Measurements from ENCODE around the gene PHF5A. TPM values are rescaled to one million over a fixed set of nuclear protein-coding genes. Genes with fewer than 3 reads are reported as not detected.

Gene PHF5A
- total and polyA plus RNA-seq, 2 donors from 2014 or later = 34.0 to 42.2 TPM

- FAIRE-seq = no peak
- intact Hi-C loops (cut with DNase I) = loop anchor here (5.0 kb wide), 1 partner anchor 115 kb away; no protein-coding TSS in a partner anchor
- DNase-seq = peak; percentile 69 to 78 (median 74)
- Histone ChIP-seq H3K9ac (ENCODE audit: low read length in 3 of 3) (no peak overlapping the region), H3K27ac (ENCODE audit: low read depth in 2 of 2, low read length in 2 of 2) (peak overlapping the region; percentile 1 to 7), H3K9me3 (ENCODE audit: control insufficient read depth in 2 of 3, insufficient read depth in 1 of 3, low read length in 3 of 3) (no peaks in the 10 kb centered on the region), H3K4me1 (ENCODE audit: control insufficient read depth in 2 of 3, insufficient read depth in 2 of 3, low read depth in 1 of 3, low read length in 3 of 3) (peaks cover 0 to 18% (median 3%) of the 10 kb centered on the region in 3 donors), H3K36me3 (ENCODE audit: control insufficient read depth in 2 of 3, insufficient read depth in 3 of 3, low read length in 3 of 3) (peaks cover 0 to 66% (median 41%) of the 10 kb centered on the region in 3 donors), H3K27me3 (ENCODE audit: control insufficient read depth, insufficient read depth, low read length) (no peaks in the 10 kb centered on the region), H3K4me3 (ENCODE audit: low read length in 3 of 3) (no peak overlapping the region)
- peak; percentile 86 for TF ChIP-seq CTCF (IDR thresholded peaks at IDR 0.05; ENCODE audit: borderline replicate concordance, extremely low read depth, insufficient read depth)
These were observed 48.9 kb upstream of the PHF5A start for GRCh38 chr22:41517172-41518047.

GRCh38 chr22:41516462-41516861, 48.0 kb upstream of the PHF5A start:
- H3K9me3 ChIP-seq (ENCODE audit: control insufficient read depth in 2 of 3, insufficient read depth in 1 of 3, low read length in 3 of 3) = no peaks in the 10 kb centered on the region
- intact Hi-C loops (cut with DNase I) = loop anchor here (5.0 kb wide), 1 partner anchor 114 kb away; no protein-coding TSS in a partner anchor
- H3K9ac ChIP-seq (ENCODE audit: low read length in 3 of 3) = no peak overlapping the region
- no peaks in the 10 kb centered on the region for H3K27me3 ChIP-seq (ENCODE audit: control insufficient read depth, insufficient read depth, low read length)
- H3K4me3 ChIP-seq (ENCODE audit: low read length in 3 of 3) = no peak overlapping the region
- TF ChIP-seq CTCF (IDR thresholded peaks at IDR 0.05; ENCODE audit: borderline replicate concordance, extremely low read depth, insufficient read depth) = no peak
- H3K27ac ChIP-seq (ENCODE audit: low read depth in 2 of 2, low read length in 2 of 2) = no peak overlapping the region
- H3K36me3 ChIP-seq (ENCODE audit: control insufficient read depth in 2 of 3, insufficient read depth in 3 of 3, low read length in 3 of 3) = peaks cover 0 to 67% (median 48%) of the 10 kb centered on the region in 3 donors
- no peak for FAIRE-seq
- H3K4me1 ChIP-seq (ENCODE audit: control insufficient read depth in 2 of 3, insufficient read depth in 2 of 3, low read depth in 1 of 3, low read length in 3 of 3) = peaks cover 0 to 20% (median 4%) of the 10 kb centered on the region in 3 donors
- no peak for DNase-seq

GRCh38 chr22:41513391-41513790, 44.9 kb upstream of the PHF5A start:
- no peak for TF ChIP-seq CTCF (IDR thresholded peaks at IDR 0.05; ENCODE audit: borderline replicate concordance, extremely low read depth, insufficient read depth)
- FAIRE-seq (no peak), DNase-seq (no peak)
- H3K4me1 ChIP-seq (ENCODE audit: control insufficient read depth in 2 of 3, insufficient read depth in 2 of 3, low read depth in 1 of 3, low read length in 3 of 3) = peaks cover 0 to 20% (median 4%) of the 10 kb centered on the region in 3 donors
- no peaks in the 10 kb centered on the region for H3K27me3 ChIP-seq (ENCODE audit: control insufficient read depth, insufficient read depth, low read length)
- H3K36me3 ChIP-seq (ENCODE audit: control insufficient read depth in 2 of 3, insufficient read depth in 3 of 3, low read length in 3 of 3) = peaks cover 0 to 57% (median 42%) of the 10 kb centered on the region in 3 donors
- no peak overlapping the region for H3K4me3 ChIP-seq (ENCODE audit: low read length in 3 of 3)
- H3K27ac ChIP-seq (ENCODE audit: low read depth in 2 of 2, low read length in 2 of 2) = no peak overlapping the region
- no peak overlapping the region for H3K9ac ChIP-seq (ENCODE audit: low read length in 3 of 3)
- intact Hi-C loops (cut with DNase I) = no loop called here
- H3K9me3 ChIP-seq (ENCODE audit: control insufficient read depth in 2 of 3, insufficient read depth in 1 of 3, low read length in 3 of 3) = no peaks in the 10 kb centered on the region

Data from kidney (tissue), 14 donors.